ENCODE data around the gene CBX1. TPM values are rescaled to one million over a fixed set of nuclear protein-coding genes. Genes with fewer than 3 reads are reported as not detected.

CBX1 gene
- total RNA-seq, 1 donor from 2014 or later: 31.2 TPM

Small RNA genes within 50 kb of the gene (microRNA-seq; reads per million reads assigned to microRNA genes)
- gene MIR152: 1,477 reads per million, percentile 87 among the genes with 10 or more reads in this experiment

Other genes starting within 250 kb of the CBX1 start
- 16.3 TPM for gene SP2, start 205.2 kb downstream of the CBX1 start, total RNA-seq
- gene PNPO, start 159.9 kb downstream of the CBX1 start, total RNA-seq: 21.3 TPM
- gene PRR15L, start 143.6 kb downstream of the CBX1 start, total RNA-seq: not detected
- gene CDK5RAP3, start 130.4 kb downstream of the CBX1 start, total RNA-seq: 58.2 TPM
- gene COPZ2, start 63.7 kb downstream of the CBX1 start, total RNA-seq: 78.6 TPM
- gene NFE2L1, start 53.1 kb downstream of the CBX1 start, total RNA-seq: 604 TPM
- 11.4 TPM for gene SNX11, start 6.3 kb upstream of the CBX1 start, total RNA-seq